Iris pigment epithelial cell (primary cell): ENCODE measurements around the gene LRMDA.

Experiments
- DNase-seq: peaks from one replicate; pipeline ENCODE4 v3.0.0-alpha.2; 2011; ENCODE audit warnings: low read depth

LRMDA gene

GRCh38 chr10:75402486-75403143 is 28.8 kb upstream of the LRMDA start:
- DNase-seq: no peak

GRCh38 chr10:75403144-75403938 is 28.1 kb upstream of the LRMDA start:
- DNase-seq: peak; percentile 26

- peak; percentile 7 for DNase-seq
Measured at GRCh38 chr10:75403939-75404814, 27.2 kb upstream of the LRMDA start.

- no peak for DNase-seq
Measured at GRCh38 chr10:75404815-75405597, 26.4 kb upstream of the LRMDA start.

- no peak for DNase-seq
Measured at GRCh38 chr10:75405598-75406461, 25.6 kb upstream of the LRMDA start.

- no peak for DNase-seq
Measured at GRCh38 chr10:75406462-75407223, 24.8 kb upstream of the LRMDA start.

- no peak for DNase-seq
Measured at GRCh38 chr10:75407224-75407712, 24.2 kb upstream of the LRMDA start.

GRCh38 chr10:75407713-75408508 is 23.5 kb upstream of the LRMDA start:
- peak; percentile 52 for DNase-seq

- DNase-seq: peak; percentile 27
Measured at GRCh38 chr10:75408509-75408875, 22.9 kb upstream of the LRMDA start.

GRCh38 chr10:75408911-75409885 is 22.2 kb upstream of the LRMDA start:
- DNase-seq: peak; percentile 26

- DNase-seq: no peak
Measured at GRCh38 chr10:75410132-75411005, 21.1 kb upstream of the LRMDA start.

- DNase-seq: no peak
Measured at GRCh38 chr10:75414527-75414926, 16.9 kb upstream of the LRMDA start.

- DNase-seq: no peak
Measured at GRCh38 chr10:75417522-75417927, 13.9 kb upstream of the LRMDA start.

- DNase-seq: no peak
Measured at GRCh38 chr10:75418293-75418692, 13.1 kb upstream of the LRMDA start.

- DNase-seq: no peak
Measured at GRCh38 chr10:75418712-75419111, 12.7 kb upstream of the LRMDA start.

- no peak for DNase-seq
Measured at GRCh38 chr10:75422913-75423312, 8.5 kb upstream of the LRMDA start.

GRCh38 chr10:75424571-75424970 is 6.9 kb upstream of the LRMDA start:
- DNase-seq: no peak
